ENCODE measurements around the gene SRRD.

Gene SRRD

GRCh38 chr22:26462641-26463040 is 21.0 kb upstream of the SRRD start:
- Histone ChIP-seq H4K20me1 (ENCODE audit: low read depth, low read length) (no peaks in the 10 kb centered on the region; the same call in 1 of the 2 replicates), H3K9ac (ENCODE audit: low read length) (no peak overlapping the region), H3K4me2 (ENCODE audit: low read depth, low read length, poor library complexity, severe bottlenecking) (no peak overlapping the region), H3K27me3 (ENCODE audit: low read length) (no peaks in the 10 kb centered on the region), H2AFZ (ENCODE audit: low read depth, low read length, severe bottlenecking) (no peak overlapping the region), H3K9me2 (replicated peaks; ENCODE audit: insufficient read depth, low read length) (no peaks in the 10 kb centered on the region), H3K9me3 (ENCODE audit: insufficient read depth, low read length) (no peaks in the 10 kb centered on the region), H3K79me2 (ENCODE audit: insufficient read depth, low read length) (peaks cover 19% of the 10 kb centered on the region), H3K4me3 (ENCODE audit: insufficient read depth, low read length, poor library complexity, severe bottlenecking) (no peak overlapping the region), H3K36me3 (ENCODE audit: low read length) (peaks cover 7% of the 10 kb centered on the region; the same call in 1 of the 2 replicates), H3F3A (ENCODE audit: insufficient read depth) (peaks cover 4% of the 10 kb centered on the region), H3K27ac (ENCODE audit: low read depth, low read length) (no peak overlapping the region)
- TF ChIP-seq EZH2phosphoT487 (conservative IDR thresholded peaks at IDR 0.05; ENCODE audit: low read length), result no peak
- TF ChIP-seq CTCF (IDR thresholded peaks at IDR 0.05; ENCODE audit: insufficient read depth, low read length, poor library complexity, severe bottlenecking), result no peak

GRCh38 chr22:26463101-26463661 is 20.5 kb upstream of the SRRD start:
- no peak overlapping the region for H3K9ac ChIP-seq (ENCODE audit: low read length)
- no peaks in the 10 kb centered on the region for H3K27me3 ChIP-seq (ENCODE audit: low read length)
- no peak overlapping the region for H2AFZ ChIP-seq (ENCODE audit: low read depth, low read length, severe bottlenecking)
- H3K4me3 ChIP-seq (ENCODE audit: insufficient read depth, low read length, poor library complexity, severe bottlenecking), result no peak overlapping the region
- no peaks in the 10 kb centered on the region for H3K9me2 ChIP-seq (replicated peaks; ENCODE audit: insufficient read depth, low read length)
- H4K20me1 ChIP-seq (ENCODE audit: low read depth, low read length), result no peaks in the 10 kb centered on the region; the same call in 1 of the 2 replicates
- H3K9me3 ChIP-seq (ENCODE audit: insufficient read depth, low read length), result no peaks in the 10 kb centered on the region
- no peak for TF ChIP-seq EZH2phosphoT487 (conservative IDR thresholded peaks at IDR 0.05; ENCODE audit: low read length)
- TF ChIP-seq CTCF (IDR thresholded peaks at IDR 0.05; ENCODE audit: insufficient read depth, low read length, poor library complexity, severe bottlenecking), result no peak
- peaks cover 4% of the 10 kb centered on the region for H3F3A ChIP-seq (ENCODE audit: insufficient read depth)
- H3K4me2 ChIP-seq (ENCODE audit: low read depth, low read length, poor library complexity, severe bottlenecking), result no peak overlapping the region
- no peak overlapping the region for H3K27ac ChIP-seq (ENCODE audit: low read depth, low read length)
- peaks cover 7% of the 10 kb centered on the region; the same call in 1 of the 2 replicates for H3K36me3 ChIP-seq (ENCODE audit: low read length)
- peaks cover 19% of the 10 kb centered on the region for H3K79me2 ChIP-seq (ENCODE audit: insufficient read depth, low read length)

- no peak overlapping the region for H2AFZ ChIP-seq (ENCODE audit: low read depth, low read length, severe bottlenecking)
- peaks cover 4% of the 10 kb centered on the region for H3F3A ChIP-seq (ENCODE audit: insufficient read depth)
- H3K4me3 ChIP-seq (ENCODE audit: insufficient read depth, low read length, poor library complexity, severe bottlenecking), result no peak overlapping the region
- no peaks in the 10 kb centered on the region for H3K9me3 ChIP-seq (ENCODE audit: insufficient read depth, low read length)
- peaks cover 18% of the 10 kb centered on the region for H3K79me2 ChIP-seq (ENCODE audit: insufficient read depth, low read length)
- H3K36me3 ChIP-seq (ENCODE audit: low read length), result peaks cover 7% of the 10 kb centered on the region; the same call in 1 of the 2 replicates
- no peaks in the 10 kb centered on the region for H3K27me3 ChIP-seq (ENCODE audit: low read length)
- TF ChIP-seq EZH2phosphoT487 (conservative IDR thresholded peaks at IDR 0.05; ENCODE audit: low read length), result no peak
- TF ChIP-seq CTCF (IDR thresholded peaks at IDR 0.05; ENCODE audit: insufficient read depth, low read length, poor library complexity, severe bottlenecking), result no peak
- H3K4me2 ChIP-seq (ENCODE audit: low read depth, low read length, poor library complexity, severe bottlenecking), result no peak overlapping the region
- no peaks in the 10 kb centered on the region for H3K9me2 ChIP-seq (replicated peaks; ENCODE audit: insufficient read depth, low read length)
- H3K9ac ChIP-seq (ENCODE audit: low read length), result no peak overlapping the region
- no peak overlapping the region for H3K27ac ChIP-seq (ENCODE audit: low read depth, low read length)
- H4K20me1 ChIP-seq (ENCODE audit: low read depth, low read length), result no peaks in the 10 kb centered on the region; the same call in 1 of the 2 replicates
Measured at GRCh38 chr22:26463688-26464087, 20.0 kb upstream of the SRRD start.

All from SU-DHL-6 (cell line).